ENCODE results near the gene NRXN3.

Gene NRXN3

GRCh38 chr14:78253986-78254385 is 83.8 kb downstream of the NRXN3 start:
- TF ChIP-seq CTCF (IDR thresholded peaks at IDR 0.05; ENCODE audit: low read depth, low read length), result no peak
- H3K4me3 ChIP-seq (ENCODE audit: low read depth, low read length), result no peak overlapping the region

- H3K4me3 ChIP-seq (ENCODE audit: low read depth, low read length), result no peak overlapping the region
- no peak for TF ChIP-seq CTCF (IDR thresholded peaks at IDR 0.05; ENCODE audit: low read depth, low read length)
Measured at GRCh38 chr14:78254911-78255461, 84.8 kb downstream of the NRXN3 start.

GRCh38 chr14:78259831-78260230 is 89.7 kb downstream of the NRXN3 start:
- no peak for TF ChIP-seq CTCF (IDR thresholded peaks at IDR 0.05; ENCODE audit: low read depth, low read length)
- H3K4me3 ChIP-seq (ENCODE audit: low read depth, low read length), result no peak overlapping the region

- no peak for TF ChIP-seq CTCF (IDR thresholded peaks at IDR 0.05; ENCODE audit: low read depth, low read length)
- no peak overlapping the region for H3K4me3 ChIP-seq (ENCODE audit: low read depth, low read length)
Measured at GRCh38 chr14:78278464-78279250, 108.5 kb downstream of the NRXN3 start.

GRCh38 chr14:78282437-78282836 is 112.3 kb downstream of the NRXN3 start:
- no peak for TF ChIP-seq CTCF (IDR thresholded peaks at IDR 0.05; ENCODE audit: low read depth, low read length)

GRCh38 chr14:78286210-78286609 is 116.0 kb downstream of the NRXN3 start:
- TF ChIP-seq CTCF (IDR thresholded peaks at IDR 0.05; ENCODE audit: low read depth, low read length), result no peak
- H3K4me3 ChIP-seq (ENCODE audit: low read depth, low read length), result no peak overlapping the region

More at GRCh38 chr14:78282437-78282836, 112.3 kb downstream of the NRXN3 start:
- no peak overlapping the region for H3K4me3 ChIP-seq (ENCODE audit: low read depth, low read length)

GRCh38 chr14:78292003-78292402 is 121.8 kb downstream of the NRXN3 start:
- no peak for TF ChIP-seq CTCF (IDR thresholded peaks at IDR 0.05; ENCODE audit: low read depth, low read length)
- no peak overlapping the region for H3K4me3 ChIP-seq (ENCODE audit: low read depth, low read length)

Measured in WI38 (cell line).